ENCODE data around the gene RBM11. TPM values are rescaled to one million over a fixed set of nuclear protein-coding genes. Genes with fewer than 3 reads are reported as not detected.

The RBM11 gene
- total RNA-seq, 1 donor from 2014 or later: not detected

GRCh38 chr21:14243874-14244273 lies 27.9 kb downstream of the RBM11 start:
- intact Hi-C loops (cut with DNase I): no loop called here
- Histone ChIP-seq H3K36me3 (no peaks in the 10 kb centered on the region), H3K9me3 (no peaks in the 10 kb centered on the region), H3K4me3 (no peak overlapping the region), H3K27ac (no peak overlapping the region), H3K4me1 (no peaks in the 10 kb centered on the region), H3K27me3 (no peaks in the 10 kb centered on the region)
- no peak for DNase-seq (ENCODE audit: low spot score in 2 of 2)
- no peak for TF ChIP-seq CTCF (IDR thresholded peaks at IDR 0.05)

- TF ChIP-seq CTCF (IDR thresholded peaks at IDR 0.05): no peak
These were observed 29.0 kb downstream of the RBM11 start for GRCh38 chr21:14244911-14245310.

DNA sequence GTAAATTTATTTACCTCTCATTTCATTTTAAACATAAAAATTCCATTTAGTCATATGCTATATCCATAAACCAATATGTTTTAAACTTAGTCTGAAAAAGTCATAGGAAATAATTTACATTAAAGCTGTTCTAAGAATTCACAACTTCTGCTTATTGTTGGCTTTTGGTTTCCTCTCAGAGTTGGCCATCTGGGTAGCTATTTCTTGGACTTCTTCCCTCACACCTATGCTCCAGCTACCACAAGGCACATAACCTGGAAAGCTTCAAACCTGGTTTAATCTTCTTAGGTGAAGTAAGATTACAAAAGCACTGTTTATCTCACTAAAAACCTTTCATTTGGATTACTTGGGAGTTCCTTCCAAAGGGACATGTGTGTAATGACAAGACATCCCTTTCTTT lies 29.8 kb downstream of the RBM11 start:
- no peak for TF ChIP-seq CTCF (IDR thresholded peaks at IDR 0.05)
- Histone ChIP-seq H3K36me3 (no peaks in the 10 kb centered on the region), H3K4me1 (no peaks in the 10 kb centered on the region), H3K27me3 (no peaks in the 10 kb centered on the region), H3K9me3 (no peaks in the 10 kb centered on the region), H3K27ac (no peak overlapping the region), H3K4me3 (no peak overlapping the region)
- intact Hi-C loops (cut with DNase I): no loop called here
- DNase-seq (ENCODE audit: low spot score in 2 of 2): no peak

More at GRCh38 chr21:14244911-14245310, 29.0 kb downstream of the RBM11 start:
- Histone ChIP-seq H3K4me1 (no peaks in the 10 kb centered on the region), H3K27ac (no peak overlapping the region), H3K27me3 (no peaks in the 10 kb centered on the region), H3K4me3 (no peak overlapping the region), H3K9me3 (no peaks in the 10 kb centered on the region), H3K36me3 (no peaks in the 10 kb centered on the region)
- intact Hi-C loops (cut with DNase I): no loop called here
- DNase-seq (ENCODE audit: low spot score in 2 of 2): no peak

DNA sequence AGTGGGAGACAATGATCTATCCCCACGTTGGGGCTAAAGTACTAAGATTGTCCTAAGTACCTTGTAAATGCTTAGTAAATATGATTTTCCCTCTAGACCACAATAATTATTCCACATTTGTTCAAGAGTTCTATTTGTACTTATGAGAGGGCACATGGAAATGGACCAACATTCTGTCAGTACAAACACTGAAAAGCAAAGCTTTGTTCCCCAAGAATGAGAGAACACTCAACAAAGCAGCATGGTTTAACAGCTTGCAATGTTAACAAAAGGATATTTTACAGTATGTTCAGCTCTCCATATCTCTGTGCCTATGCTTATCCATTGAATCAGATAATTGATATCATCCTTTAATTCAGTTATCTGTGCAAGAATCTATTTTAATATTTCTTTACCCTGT lies 35.4 kb downstream of the RBM11 start:
- no peak for TF ChIP-seq CTCF (IDR thresholded peaks at IDR 0.05)
- intact Hi-C loops (cut with DNase I): no loop called here
- no peak overlapping the region for H3K27ac ChIP-seq

DNA sequence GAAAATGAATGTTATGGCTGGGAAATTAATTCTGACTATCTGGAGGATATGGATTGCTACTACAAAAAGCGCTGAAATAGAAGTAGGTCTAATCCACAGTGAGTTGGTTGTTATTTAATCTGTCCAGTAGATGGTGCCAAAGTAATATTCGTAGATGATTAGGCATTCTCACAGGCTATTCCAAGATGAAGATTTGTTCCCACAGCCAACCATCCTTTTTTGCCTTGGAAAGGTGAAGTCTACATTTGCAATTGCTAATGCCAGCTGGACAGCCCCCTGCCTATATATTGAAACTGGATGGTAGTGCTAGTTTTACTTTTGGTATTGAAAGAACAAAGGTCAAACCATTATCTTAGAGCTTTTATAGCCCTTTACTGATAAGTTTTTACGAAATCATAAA lies 43.8 kb downstream of the RBM11 start:
- TF ChIP-seq CTCF (IDR thresholded peaks at IDR 0.05): peak; percentile 32 to 57 (median 46)
- DNase-seq (ENCODE audit: low spot score in 2 of 2): no peak
- Histone ChIP-seq H3K4me1 (no peaks in the 10 kb centered on the region), H3K27ac (no peak overlapping the region), H3K4me3 (no peak overlapping the region), H3K9me3 (no peaks in the 10 kb centered on the region), H3K27me3 (no peaks in the 10 kb centered on the region), H3K36me3 (no peaks in the 10 kb centered on the region)
- intact Hi-C loops (cut with DNase I): loop anchor here (2.0 kb wide), 2 partner anchors 1223 to 1333 kb away; no protein-coding TSS in a partner anchor

More for the DNA sequence above, 35.4 kb downstream of the RBM11 start:
- Histone ChIP-seq H3K4me1 (no peaks in the 10 kb centered on the region), H3K9me3 (no peaks in the 10 kb centered on the region), H3K27me3 (no peaks in the 10 kb centered on the region), H3K36me3 (no peaks in the 10 kb centered on the region), H3K4me3 (no peak overlapping the region)
- DNase-seq (ENCODE audit: low spot score in 2 of 2): no peak

GRCh38 chr21:14260174-14260764 lies 44.3 kb downstream of the RBM11 start:
- Histone ChIP-seq H3K4me3 (no peak overlapping the region), H3K36me3 (no peaks in the 10 kb centered on the region), H3K27me3 (no peaks in the 10 kb centered on the region), H3K27ac (no peak overlapping the region), H3K9me3 (no peaks in the 10 kb centered on the region), H3K4me1 (no peaks in the 10 kb centered on the region)
- TF ChIP-seq CTCF (IDR thresholded peaks at IDR 0.05): no peak
- intact Hi-C loops (cut with DNase I): no loop called here
- no peak for DNase-seq (ENCODE audit: low spot score in 2 of 2)

Measured in ascending aorta (tissue), 2 donors.